Subcutaneous adipose tissue (tissue), 4 donors: ENCODE data around the gene DCC. TPM values are rescaled to one million over a fixed set of nuclear protein-coding genes. Genes with fewer than 3 reads are reported as not detected.

Source experiments
- CTCF ChIP-seq: fragments of 450-650 bp; IDR thresholded peaks from one replicate; pipeline ENCODE4 v1.5.1; 2016; ENCODE audit warnings: low read depth, mild to moderate bottlenecking, control low read depth, antibody characterized with exemption, moderate library complexity
- total RNA-seq, 4 donors: library from RNA; depleted of rRNA; stranded (reverse); fragments of >200 nt; gene quantifications; one replicate each; pipeline ENCODE4 v1.1.0, GENCODE V29; 2016

Gene DCC
- total RNA-seq, 4 donors from 2014 or later, result not detected

DNA sequence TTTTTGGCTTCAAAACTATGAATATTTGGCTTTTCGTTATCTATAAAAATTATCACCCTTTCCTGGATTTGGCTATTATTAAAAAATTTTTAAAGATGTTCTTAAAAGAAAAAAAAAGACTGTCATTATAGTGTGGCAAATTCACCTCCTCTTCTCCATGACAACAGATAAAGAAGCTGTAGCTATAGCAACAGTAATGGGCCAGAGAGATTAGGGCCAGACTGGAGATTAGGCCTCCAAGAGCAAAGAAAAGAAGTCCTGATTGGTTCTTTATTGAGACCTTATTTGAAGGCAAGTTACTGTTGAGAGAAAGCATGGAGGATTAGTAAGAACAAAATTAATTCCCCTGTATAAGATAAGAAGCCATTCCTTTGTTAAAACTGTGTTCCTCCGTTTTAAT is 812.5 kb downstream of the DCC start:
- TF ChIP-seq CTCF, result no peak

DNA sequence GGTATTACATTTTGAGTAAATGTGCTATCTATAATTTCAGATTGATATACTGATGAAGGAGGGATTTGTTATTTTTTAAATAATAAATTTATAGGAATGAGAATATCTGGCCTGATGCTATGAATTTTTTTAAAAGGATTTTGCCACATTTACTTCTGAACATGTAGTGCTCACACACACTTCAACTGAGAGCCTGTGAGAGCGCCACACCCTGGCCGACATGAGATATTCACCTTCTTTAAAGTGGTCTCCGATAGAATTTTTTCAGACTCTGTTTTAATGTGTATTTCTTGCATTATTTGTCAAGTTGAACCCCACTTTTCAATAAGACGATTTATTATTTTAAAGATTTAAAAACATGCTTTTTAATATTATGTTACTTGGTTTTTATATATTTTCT is 813.3 kb downstream of the DCC start:
- no peak for TF ChIP-seq CTCF

- no peak for TF ChIP-seq CTCF
Measured at GRCh38 chr18:53153800-53154199, 813.8 kb downstream of the DCC start.

GRCh38 chr18:53165770-53166169 is 825.8 kb downstream of the DCC start:
- no peak for TF ChIP-seq CTCF

DNA sequence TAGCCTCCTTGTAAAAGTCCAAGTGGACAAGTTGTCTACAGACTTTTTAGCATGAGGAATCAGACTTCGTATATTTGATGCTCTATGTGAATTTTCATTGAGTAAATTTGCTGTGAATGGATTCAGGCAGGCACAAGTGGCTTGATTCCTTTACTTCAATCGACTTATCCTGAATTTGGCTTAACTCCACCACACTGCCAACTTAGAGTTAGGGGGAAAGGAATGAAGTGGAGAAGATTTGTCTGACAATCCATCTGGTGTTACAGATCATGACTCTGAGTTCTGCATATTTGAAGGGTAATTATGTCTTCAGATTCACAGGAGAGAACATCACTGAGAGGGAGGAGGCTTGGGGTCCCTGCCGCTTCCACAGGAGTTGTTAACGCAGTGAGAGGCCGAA is 829.3 kb downstream of the DCC start:
- TF ChIP-seq CTCF, result no peak

- TF ChIP-seq CTCF, result no peak
Measured at GRCh38 chr18:53191634-53192033, 851.6 kb downstream of the DCC start.

DNA sequence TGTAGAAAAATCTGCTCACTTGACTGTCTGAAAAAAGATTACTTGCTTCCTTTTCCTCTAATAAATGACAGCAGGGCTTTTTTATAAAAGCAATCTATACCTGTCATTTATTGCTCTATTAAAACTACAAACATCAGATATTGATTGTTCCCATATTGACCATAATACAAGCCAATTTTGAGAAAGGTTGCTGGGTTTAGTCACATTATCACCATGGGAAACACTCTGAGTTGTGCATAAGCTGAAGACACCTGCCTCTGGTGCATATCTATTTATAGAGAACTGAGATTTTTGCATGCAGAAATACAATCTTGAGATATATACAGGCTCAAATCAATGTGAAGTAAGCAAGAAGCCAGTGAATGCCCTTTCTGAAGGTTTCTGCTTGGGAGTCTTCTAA is 853.9 kb downstream of the DCC start:
- no peak for TF ChIP-seq CTCF

GRCh38 chr18:53219853-53220252 is 879.9 kb downstream of the DCC start:
- no peak for TF ChIP-seq CTCF
